T-helper 9 cell (primary cell): ENCODE results near the gene CELSR3.

Source experiments
- DNase-seq: peaks from one replicate; pipeline ENCODE4 v3.0.0-alpha.2; 2020

The CELSR3 gene

GRCh38 chr3:48598323-48599076 lies 64.2 kb downstream of the CELSR3 start:
- DNase-seq = no peak

GRCh38 chr3:48597408-48597800 lies 65.3 kb downstream of the CELSR3 start:
- no peak for DNase-seq

DNA sequence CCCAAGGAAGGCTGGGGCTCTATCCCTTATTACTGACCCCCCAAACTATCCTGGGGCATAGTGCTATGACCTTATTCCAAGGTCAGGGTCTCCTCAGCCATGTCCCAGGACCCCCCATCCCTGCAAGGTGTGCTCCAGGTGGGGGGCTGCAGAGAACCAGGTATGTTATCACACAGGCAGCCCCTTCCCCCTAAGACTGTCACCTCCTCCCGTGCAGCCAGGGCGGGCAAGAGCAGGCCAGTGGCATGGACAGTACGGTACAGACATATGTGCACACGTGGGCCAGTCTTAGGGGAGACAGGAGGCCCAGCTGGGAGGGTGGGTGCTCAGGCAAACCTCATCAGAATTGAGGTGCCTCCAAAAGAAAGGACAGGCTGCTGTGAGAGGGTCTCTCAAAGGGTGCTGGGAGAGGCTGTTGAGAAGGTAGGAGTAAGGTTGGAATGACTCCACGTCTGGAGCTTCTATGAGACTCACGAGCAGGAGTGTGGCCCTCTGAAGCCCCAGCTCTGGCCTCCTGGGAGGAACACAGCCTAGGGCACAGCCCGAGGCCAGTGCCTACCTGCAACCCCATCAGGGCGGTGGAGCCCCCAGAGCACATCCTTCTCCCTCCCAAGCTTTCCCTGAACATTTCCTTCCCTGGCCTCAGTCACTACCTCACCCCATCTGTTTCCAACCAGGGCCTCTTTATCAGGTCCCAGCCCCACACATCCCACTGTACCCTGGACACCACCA lies 65.8 kb downstream of the CELSR3 start:
- DNase-seq = no peak

DNA sequence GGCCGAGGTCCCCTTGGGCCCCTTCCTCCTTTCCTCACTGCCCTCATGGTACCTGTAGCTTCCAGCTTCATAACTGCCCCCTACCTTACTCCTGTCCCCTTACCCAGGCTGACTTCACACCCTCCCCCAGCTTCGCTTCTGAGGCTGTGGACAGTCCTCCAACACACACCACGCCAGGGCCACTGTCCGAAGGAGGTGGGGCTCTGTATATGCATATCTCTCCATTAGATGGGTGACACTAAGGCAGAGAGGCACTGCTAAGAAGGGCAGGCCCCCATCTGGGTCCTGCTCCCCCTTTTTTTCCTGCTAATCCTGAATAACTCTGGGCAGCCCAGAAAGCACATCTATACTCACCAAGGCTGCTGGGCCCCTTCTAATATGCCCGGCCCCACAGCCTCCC lies 66.5 kb downstream of the CELSR3 start:
- DNase-seq = no peak

- DNase-seq = no peak
These were observed 67.1 kb downstream of the CELSR3 start for GRCh38 chr3:48595526-48596121.

DNA sequence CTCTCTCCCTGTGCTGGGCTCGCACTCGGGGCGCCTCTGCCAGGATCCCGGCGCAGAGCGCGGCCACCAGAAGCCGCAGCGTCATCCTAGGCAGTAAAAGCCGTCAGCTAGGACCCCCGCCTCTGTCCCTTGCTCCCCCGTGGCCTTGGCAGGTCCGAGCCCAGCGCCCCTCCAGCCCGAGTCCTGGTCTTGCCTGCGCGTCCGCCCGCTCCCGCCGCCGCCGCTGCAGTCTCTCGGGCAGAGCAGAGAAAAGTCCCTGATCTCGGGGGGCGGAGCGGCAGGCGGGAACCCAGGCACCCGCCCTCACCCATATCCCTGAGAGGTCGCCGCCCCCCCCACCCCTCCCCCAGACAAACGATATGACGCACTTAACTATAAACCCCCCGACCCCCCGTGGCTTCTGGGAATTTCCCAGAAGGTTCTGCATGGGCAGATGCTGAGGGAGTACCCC lies 67.6 kb downstream of the CELSR3 start, which contains the start of gene COL7A1:
COL7A1 (minus strand) TSS at position 255 of the 451 bp plus-strand sequence; CDS start at position 85, 170 bp downstream.
- no peak for DNase-seq

DNA sequence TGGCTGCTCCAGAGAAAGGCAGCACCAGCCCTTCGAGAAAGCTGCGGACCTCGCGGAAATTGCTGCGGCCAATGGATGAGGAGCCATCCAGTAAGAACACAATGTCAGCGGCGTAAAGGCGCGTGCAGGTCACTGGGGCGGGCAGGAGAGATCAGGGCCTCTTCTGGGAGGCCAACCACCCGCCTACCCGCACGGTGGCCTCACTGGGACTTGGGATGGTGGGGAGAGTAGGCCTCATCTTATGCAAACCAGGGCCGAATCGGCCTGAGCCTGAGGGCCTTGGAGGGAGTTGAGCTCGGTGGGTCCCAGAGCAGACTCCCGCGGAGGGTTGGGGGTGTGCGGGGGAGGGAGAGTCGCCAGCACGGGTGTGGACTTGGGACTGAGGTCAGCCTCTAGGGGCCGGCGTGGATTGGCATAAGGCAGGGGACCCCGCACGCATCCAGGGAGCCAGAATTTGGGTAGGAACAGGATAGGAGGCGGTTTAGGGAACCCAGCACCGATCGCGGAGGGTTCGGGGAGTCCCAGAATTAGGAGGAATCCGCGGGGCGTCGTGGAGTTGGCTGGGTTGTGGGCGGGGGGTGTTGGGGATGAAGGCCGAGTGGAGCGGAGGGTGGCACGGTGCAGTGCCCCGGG lies 68.2 kb downstream of the CELSR3 start:
- DNase-seq = no peak

- no peak for DNase-seq
These were observed 69.3 kb downstream of the CELSR3 start for GRCh38 chr3:48593337-48593736.

GRCh38 chr3:48592519-48593087 lies 70.1 kb downstream of the CELSR3 start:
- DNase-seq = no peak

DNA sequence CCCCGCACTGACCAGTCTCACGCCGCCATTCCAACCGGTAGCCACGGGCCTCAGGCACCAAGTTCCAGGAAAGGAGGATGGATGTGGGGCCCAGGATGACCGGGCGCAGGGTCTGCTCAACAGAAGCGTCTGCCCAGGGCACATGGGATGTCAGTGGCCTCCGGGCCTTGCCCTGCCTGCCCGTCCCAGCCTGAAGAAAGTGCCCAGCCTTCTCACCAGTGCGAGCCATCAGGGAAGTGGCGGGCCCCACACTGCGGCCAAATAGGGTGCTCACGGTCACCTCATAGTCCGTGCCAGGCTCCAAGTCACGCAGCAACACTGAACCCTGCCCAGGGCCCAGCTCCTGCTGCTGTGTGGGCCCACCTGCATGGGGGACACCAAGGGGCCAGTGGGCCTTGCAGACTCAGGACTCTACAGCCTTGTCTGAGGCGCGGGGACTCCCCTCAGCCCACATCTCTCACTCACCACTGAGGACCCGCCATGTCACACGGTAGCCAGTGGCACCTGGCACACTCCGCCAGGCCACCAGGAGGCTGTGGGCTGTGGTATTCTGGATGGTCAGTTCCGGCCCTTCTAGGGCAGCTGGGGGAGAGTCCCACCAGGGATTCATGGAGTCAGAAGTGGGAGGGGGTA lies 70.7 kb downstream of the CELSR3 start:
- DNase-seq = no peak

GRCh38 chr3:48591436-48591835 lies 71.2 kb downstream of the CELSR3 start:
- DNase-seq = no peak

DNA sequence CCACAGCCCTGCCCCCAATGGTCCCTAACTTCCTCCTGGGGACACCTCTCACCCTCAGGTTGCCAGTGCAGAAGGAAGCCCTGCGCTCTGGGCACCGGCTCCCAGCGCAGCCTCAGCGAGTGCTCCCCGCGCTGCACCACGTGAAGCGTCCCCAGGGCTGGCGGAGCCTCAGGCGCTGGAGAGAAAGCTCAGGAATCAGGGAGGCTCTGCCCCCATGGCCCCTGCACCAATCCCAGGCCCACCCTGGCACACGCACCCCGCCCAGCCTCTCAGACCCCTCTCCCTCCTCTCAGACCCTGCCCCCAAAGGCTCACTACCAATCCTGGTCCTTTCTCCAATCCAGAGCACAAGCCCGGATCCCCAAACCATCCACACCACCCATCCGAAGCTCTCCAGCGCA lies 74.5 kb downstream of the CELSR3 start:
- no peak for DNase-seq

DNA sequence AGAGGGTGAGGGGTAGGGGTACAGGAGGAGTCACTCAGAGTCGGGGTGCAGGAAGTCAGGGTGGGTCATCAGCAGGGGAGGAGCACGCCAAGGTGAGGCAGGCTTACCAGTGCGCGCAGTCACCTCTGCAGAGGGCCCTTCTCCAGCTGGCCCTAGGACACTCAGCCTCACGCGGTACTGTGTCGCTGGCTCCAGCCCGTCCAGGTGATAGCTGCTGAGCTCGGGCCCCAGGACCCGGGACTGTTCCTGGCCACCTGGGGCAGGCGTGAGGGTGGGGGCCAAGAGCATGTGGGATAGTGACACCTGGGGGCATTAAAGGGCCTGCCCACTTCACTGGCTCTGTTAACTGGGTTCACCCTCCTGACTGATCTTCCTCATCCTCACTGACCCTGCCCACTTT lies 75.0 kb downstream of the CELSR3 start:
- no peak for DNase-seq
